Mesothelial cell of epicardium (in vitro differentiated cells): ENCODE measurements around the gene ZDHHC22. TPM values are rescaled to one million over a fixed set of nuclear protein-coding genes. Genes with fewer than 3 reads are reported as not detected.
A peak's percentile ranks its signal among the peaks of the same experiment; 100 is the strongest.

Experiments
- DNase-seq, 2 experiments: peaks; one replicate each; pipeline ENCODE4 v3.0.0; 2021; ENCODE audit warnings: low spot score in 2 of 2; ENCODE audit not compliant: unreplicated experiment in 2 of 2
- H3K27ac Mint-ChIP-seq: 2 replicates; pipeline ENCODE4 v1.8.0; 2021; ENCODE audit warnings: mixed read lengths
- H3K27me3 Mint-ChIP-seq: 2 replicates; pipeline ENCODE4 v1.8.0; 2021; ENCODE audit warnings: low read depth, mixed read lengths
- H3K36me3 Mint-ChIP-seq: 2 replicates; pipeline ENCODE4 v1.8.0; 2021; ENCODE audit warnings: mixed read lengths
- H3K4me1 Mint-ChIP-seq: 2 replicates; pipeline ENCODE4 v1.8.0; 2021; ENCODE audit warnings: mixed read lengths
- H3K4me3 Mint-ChIP-seq: 2 replicates; pipeline ENCODE4 v1.8.0; 2021; ENCODE audit warnings: mild to moderate bottlenecking, moderate library complexity, mixed read lengths
- H3K9me3 Mint-ChIP-seq: 2 replicates; pipeline ENCODE4 v1.8.0; 2021; ENCODE audit warnings: mixed read lengths
- CTCF ChIP-seq: fragments of 200-600 bp; sonication (generic); IDR thresholded peaks from one replicate; pipeline ENCODE4 v1.5.0; 2021; ENCODE audit warnings: antibody characterized with exemption; ENCODE audit not compliant: unreplicated experiment
- total RNA-seq: library from RNA; stranded (reverse); gene quantifications from 3 replicates; pipeline ENCODE4 v1.2.1, GENCODE V29; 2021

The ZDHHC22 gene
- total RNA-seq, 1 donor from 2014 or later: not detected

DNA sequence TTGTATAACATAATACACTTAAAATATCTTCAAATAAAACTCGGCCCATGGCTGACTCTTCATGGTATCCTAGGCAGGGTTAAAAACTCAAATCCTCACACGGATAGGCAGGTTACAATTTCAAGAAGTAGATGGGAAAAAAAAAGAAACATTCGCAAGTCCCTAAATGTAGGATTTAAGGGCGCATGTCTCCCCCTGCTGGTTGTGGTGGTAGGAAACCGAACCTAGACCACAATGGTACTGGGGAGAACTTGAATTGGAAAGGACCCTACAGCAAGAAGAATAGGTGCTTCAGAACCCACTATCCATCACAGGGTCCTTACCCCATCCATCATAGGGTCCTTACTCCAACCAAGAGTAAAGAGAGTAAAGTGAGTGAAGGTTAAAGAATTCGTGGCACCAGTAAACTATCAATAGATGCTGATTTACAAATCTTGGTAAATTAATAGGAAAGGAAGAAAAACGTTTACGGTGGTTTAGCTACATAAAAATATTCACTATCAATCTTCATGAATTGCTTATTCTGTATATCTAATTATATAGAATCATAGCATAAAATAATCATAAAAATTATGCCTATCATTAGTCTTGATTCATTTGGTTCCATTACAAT, 46.8 kb downstream of the ZDHHC22 start:
- Mint-ChIP-seq H3K36me3 (peaks cover 5% of the 10 kb centered on the region), H3K9me3 (peaks cover 10% of the 10 kb centered on the region), H3K27ac (peak overlapping the region; percentile 52), H3K4me1 (peaks cover 46% of the 10 kb centered on the region), H3K4me3 (no peak overlapping the region), H3K27me3 (no peaks in the 10 kb centered on the region)
- peak; percentile 69 for TF ChIP-seq CTCF
- peak; percentile 64 to 84 for DNase-seq

DNA sequence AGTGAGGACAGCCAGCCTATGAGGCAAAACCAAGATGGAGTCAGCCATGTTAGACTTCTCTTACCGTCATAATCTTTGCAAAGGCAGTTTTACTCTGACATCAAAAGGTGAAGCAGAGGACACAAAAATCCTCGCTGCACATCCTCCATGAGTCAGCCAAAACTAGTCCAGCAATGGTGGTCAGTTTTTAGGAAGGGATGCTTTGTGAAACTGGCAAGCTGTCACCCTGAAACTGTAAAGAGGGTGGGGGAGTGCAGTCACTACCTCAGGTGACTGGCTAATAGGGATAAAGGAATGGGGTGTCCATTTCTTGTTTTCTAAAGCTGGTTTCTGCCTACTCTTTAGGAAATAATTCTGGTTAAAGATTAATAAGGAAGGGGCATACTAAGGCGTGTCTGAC, 48.9 kb downstream of the ZDHHC22 start:
- Mint-ChIP-seq H3K27me3 (no peaks in the 10 kb centered on the region), H3K9me3 (peaks cover 10% of the 10 kb centered on the region), H3K27ac (no peak overlapping the region), H3K4me1 (peaks cover 49% of the 10 kb centered on the region), H3K36me3 (peaks cover 5% of the 10 kb centered on the region), H3K4me3 (no peak overlapping the region)
- TF ChIP-seq CTCF: no peak
- no peak for DNase-seq

- Mint-ChIP-seq H3K27me3 (no peaks in the 10 kb centered on the region), H3K9me3 (peaks cover 10% of the 10 kb centered on the region), H3K4me1 (peaks cover 49% of the 10 kb centered on the region), H3K4me3 (no peak overlapping the region), H3K36me3 (peaks cover 5% of the 10 kb centered on the region), H3K27ac (no peak overlapping the region)
- no peak for TF ChIP-seq CTCF
- DNase-seq: no peak
Observed at GRCh38 chr14:77091518-77091917, 50.1 kb downstream of the ZDHHC22 start.

DNA sequence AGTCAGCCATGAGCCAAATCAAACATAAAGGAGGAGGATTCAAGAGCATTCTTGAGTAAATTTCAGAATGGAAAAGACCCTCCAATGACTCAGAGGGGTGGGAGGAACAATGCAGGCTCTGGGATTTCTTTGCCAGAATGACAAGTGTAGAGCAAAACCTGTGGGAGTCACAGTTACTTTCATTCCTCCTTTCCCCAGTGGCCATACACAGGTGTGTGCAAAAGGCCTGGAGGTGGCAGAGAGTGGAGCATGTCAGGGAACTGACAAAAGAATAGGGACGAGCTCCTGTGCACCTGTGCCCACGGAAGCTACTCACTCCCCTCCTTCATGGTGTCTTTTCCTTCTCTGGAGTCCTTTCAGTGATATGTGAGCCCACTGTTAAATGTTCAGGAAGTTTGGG, 52.9 kb downstream of the ZDHHC22 start:
- no peak for DNase-seq
- Mint-ChIP-seq H3K27ac (peak overlapping the region; percentile 99), H3K4me3 (peak overlapping the region; percentile 8), H3K27me3 (no peaks in the 10 kb centered on the region), H3K4me1 (peaks cover 53% of the 10 kb centered on the region), H3K9me3 (peaks cover 10% of the 10 kb centered on the region), H3K36me3 (peaks cover 5% of the 10 kb centered on the region)
- TF ChIP-seq CTCF: no peak

- no peak for TF ChIP-seq CTCF
- Mint-ChIP-seq H3K36me3 (peaks cover 5% of the 10 kb centered on the region), H3K4me3 (peak overlapping the region; percentile 8), H3K9me3 (peaks cover 10% of the 10 kb centered on the region), H3K27ac (peak overlapping the region; percentile 99), H3K27me3 (no peaks in the 10 kb centered on the region), H3K4me1 (peaks cover 51% of the 10 kb centered on the region)
- DNase-seq: peak in 1 of 2 experiments; percentile 53
Observed at GRCh38 chr14:77088219-77088618, 53.4 kb downstream of the ZDHHC22 start.
